Measurements from ENCODE around the gene GRIP2. TPM values are rescaled to one million over a fixed set of nuclear protein-coding genes. Genes with fewer than 3 reads are reported as not detected.

The GRIP2 gene
- total and polyA plus RNA-seq, 2 experiments from 2014 or later: 0.06 TPM; not detected in 1

- TF ChIP-seq, protein P1, sequence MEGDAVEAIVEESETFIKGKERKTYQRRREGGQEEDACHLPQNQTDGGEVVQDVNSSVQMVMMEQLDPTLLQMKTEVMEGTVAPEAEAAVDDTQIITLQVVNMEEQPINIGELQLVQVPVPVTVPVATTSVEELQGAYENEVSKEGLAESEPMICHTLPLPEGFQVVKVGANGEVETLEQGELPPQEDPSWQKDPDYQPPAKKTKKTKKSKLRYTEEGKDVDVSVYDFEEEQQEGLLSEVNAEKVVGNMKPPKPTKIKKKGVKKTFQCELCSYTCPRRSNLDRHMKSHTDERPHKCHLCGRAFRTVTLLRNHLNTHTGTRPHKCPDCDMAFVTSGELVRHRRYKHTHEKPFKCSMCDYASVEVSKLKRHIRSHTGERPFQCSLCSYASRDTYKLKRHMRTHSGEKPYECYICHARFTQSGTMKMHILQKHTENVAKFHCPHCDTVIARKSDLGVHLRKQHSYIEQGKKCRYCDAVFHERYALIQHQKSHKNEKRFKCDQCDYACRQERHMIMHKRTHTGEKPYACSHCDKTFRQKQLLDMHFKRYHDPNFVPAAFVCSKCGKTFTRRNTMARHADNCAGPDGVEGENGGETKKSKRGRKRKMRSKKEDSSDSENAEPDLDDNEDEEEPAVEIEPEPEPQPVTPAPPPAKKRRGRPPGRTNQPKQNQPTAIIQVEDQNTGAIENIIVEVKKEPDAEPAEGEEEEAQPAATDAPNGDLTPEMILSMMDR (IDR thresholded peaks at IDR 0.05; ENCODE audit: low read depth, low read length): no peak
- H3K4me3 ChIP-seq: no peak overlapping the region
- no peaks in the 10 kb centered on the region for H3K36me3 ChIP-seq
- H3K27ac ChIP-seq: no peak overlapping the region
- no peaks in the 10 kb centered on the region for H3K27me3 ChIP-seq
- peaks cover 4% of the 10 kb centered on the region for H3K4me1 ChIP-seq (ENCODE audit: low read depth)
- DNase-seq (ENCODE audit: low read depth in 1 of 2, low spot score in 1 of 2): no peak
- H3K9me3 ChIP-seq (ENCODE audit: low read depth): no peaks in the 10 kb centered on the region
These were observed 13.7 kb upstream of the GRIP2 start for GRCh38 chr3:14553871-14554270.

GRCh38 chr3:14552717-14553116 lies 12.6 kb upstream of the GRIP2 start:
- no peak for DNase-seq (ENCODE audit: low read depth in 1 of 2, low spot score in 1 of 2)
- H3K36me3 ChIP-seq: no peaks in the 10 kb centered on the region
- no peaks in the 10 kb centered on the region for H3K27me3 ChIP-seq
- H3K4me1 ChIP-seq (ENCODE audit: low read depth): peaks cover 4% of the 10 kb centered on the region
- no peak overlapping the region for H3K4me3 ChIP-seq
- TF ChIP-seq, protein P1 (IDR thresholded peaks at IDR 0.05; ENCODE audit: low read depth, low read length): no peak
- no peaks in the 10 kb centered on the region for H3K9me3 ChIP-seq (ENCODE audit: low read depth)
- no peak overlapping the region for H3K27ac ChIP-seq

DNA sequence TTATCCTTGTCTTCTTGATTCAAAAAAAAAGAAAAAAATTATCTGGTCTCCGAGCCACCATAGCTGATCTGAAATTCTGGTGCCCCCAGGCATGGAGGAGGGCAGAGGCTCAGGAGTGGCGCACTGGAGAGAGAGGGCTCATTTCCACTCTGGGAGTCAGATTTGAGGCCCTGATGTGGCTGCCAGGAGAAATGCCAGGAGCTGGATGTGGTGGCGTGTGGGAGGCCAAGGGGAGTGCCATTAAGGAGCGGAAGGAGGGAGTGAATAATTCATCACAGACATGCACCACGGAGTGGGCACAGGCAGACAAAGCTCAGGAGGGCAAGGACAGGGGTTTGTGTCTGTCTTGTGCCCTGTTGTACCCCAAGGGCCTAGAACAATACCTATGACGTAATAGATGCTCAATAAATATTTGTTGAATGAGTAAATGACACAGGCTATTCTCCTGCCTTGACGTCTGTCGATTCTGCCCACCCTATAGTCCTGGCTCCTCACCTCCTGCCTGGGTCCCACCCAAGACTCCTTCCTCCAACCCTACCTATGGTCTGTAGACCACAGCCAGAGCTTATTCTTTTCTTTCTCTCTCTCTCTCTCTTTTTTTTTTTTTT lies 12.0 kb upstream of the GRIP2 start:
- no peaks in the 10 kb centered on the region for H3K27me3 ChIP-seq
- no peak for DNase-seq (ENCODE audit: low read depth in 1 of 2, low spot score in 1 of 2)
- TF ChIP-seq, protein P1 (IDR thresholded peaks at IDR 0.05; ENCODE audit: low read depth, low read length): no peak
- no peaks in the 10 kb centered on the region for H3K36me3 ChIP-seq
- no peaks in the 10 kb centered on the region for H3K9me3 ChIP-seq (ENCODE audit: low read depth)
- H3K27ac ChIP-seq: no peak overlapping the region
- peaks cover 2% of the 10 kb centered on the region for H3K4me1 ChIP-seq (ENCODE audit: low read depth)
- H3K4me3 ChIP-seq: no peak overlapping the region

- no peaks in the 10 kb centered on the region for H3K27me3 ChIP-seq
- H3K27ac ChIP-seq: no peak overlapping the region
- peak in 1 of 2 donors; percentile 30 for DNase-seq (ENCODE audit: low read depth in 1 of 2, low spot score in 1 of 2)
- no peaks in the 10 kb centered on the region for H3K4me1 ChIP-seq (ENCODE audit: low read depth)
- TF ChIP-seq, protein P1 (IDR thresholded peaks at IDR 0.05; ENCODE audit: low read depth, low read length): no peak
- H3K4me3 ChIP-seq: no peak overlapping the region
- no peaks in the 10 kb centered on the region for H3K9me3 ChIP-seq (ENCODE audit: low read depth)
- H3K36me3 ChIP-seq: no peaks in the 10 kb centered on the region
These were observed 10.8 kb upstream of the GRIP2 start for GRCh38 chr3:14550651-14551611.

DNA sequence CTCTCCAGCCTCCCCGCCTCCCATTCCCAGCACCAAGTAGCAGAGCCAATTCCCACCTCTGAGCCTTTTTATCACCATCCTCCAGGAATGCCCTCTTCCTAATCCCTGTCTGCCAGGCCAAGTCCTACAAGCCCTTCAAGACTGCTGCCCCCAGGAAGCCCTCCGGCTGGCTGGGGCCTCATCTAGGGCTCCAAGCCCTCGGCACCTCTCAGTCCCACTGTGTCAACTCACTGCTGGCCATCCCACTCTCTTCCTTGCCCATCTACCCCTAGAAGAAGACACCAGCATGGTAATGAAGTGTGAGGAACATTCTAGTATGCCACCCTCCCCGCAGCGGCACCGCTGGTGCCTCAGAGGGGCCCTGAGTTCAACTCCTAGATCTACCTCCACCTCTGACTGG lies 10.0 kb upstream of the GRIP2 start:
- TF ChIP-seq, protein P1 (IDR thresholded peaks at IDR 0.05; ENCODE audit: low read depth, low read length): no peak
- H3K9me3 ChIP-seq (ENCODE audit: low read depth): no peaks in the 10 kb centered on the region
- H3K4me3 ChIP-seq: no peak overlapping the region
- DNase-seq (ENCODE audit: low read depth in 1 of 2, low spot score in 1 of 2): no peak
- H3K4me1 ChIP-seq (ENCODE audit: low read depth): no peaks in the 10 kb centered on the region
- H3K27me3 ChIP-seq: no peaks in the 10 kb centered on the region
- H3K27ac ChIP-seq: no peak overlapping the region
- H3K36me3 ChIP-seq: no peaks in the 10 kb centered on the region

Data from cardiac muscle cell (in vitro differentiated cells and primary cell).